ENCODE results near the gene DDHD1. TPM values are rescaled to one million over a fixed set of nuclear protein-coding genes. Genes with fewer than 3 reads are reported as not detected.

Gene DDHD1
- total RNA-seq, 1 experiment from 2014 or later: 14.0 TPM

GRCh38 chr14:53149668-53150316, 3.3 kb downstream of the DDHD1 start:
- intact Hi-C loops (cut with micrococcal nuclease; ENCODE audit: unreplicated experiment): no loop called here
- H3K9me3 Mint-ChIP-seq (ENCODE audit: low read depth, unreplicated experiment): no peaks in the 10 kb centered on the region
- no peak for TF ChIP-seq CTCF (IDR thresholded peaks at IDR 0.05; ENCODE audit: unreplicated experiment)
- H3K27me3 Mint-ChIP-seq (ENCODE audit: unreplicated experiment): no peaks in the 10 kb centered on the region
- CTCF ChIA-PET: no interaction called here
- H3K4me1 Mint-ChIP-seq (ENCODE audit: low read depth, unreplicated experiment): peaks cover 12% of the 10 kb centered on the region
- peaks cover 28% of the 10 kb centered on the region for H3K36me3 Mint-ChIP-seq (ENCODE audit: insufficient read depth, unreplicated experiment)
- H3K4me3 Mint-ChIP-seq (ENCODE audit: low read depth, unreplicated experiment): no peak overlapping the region
- no peak overlapping the region for H3K27ac Mint-ChIP-seq (ENCODE audit: unreplicated experiment)
- BruUV-seq (replicated peaks): no TSS peak
- DNase-seq: no peak

DNA sequence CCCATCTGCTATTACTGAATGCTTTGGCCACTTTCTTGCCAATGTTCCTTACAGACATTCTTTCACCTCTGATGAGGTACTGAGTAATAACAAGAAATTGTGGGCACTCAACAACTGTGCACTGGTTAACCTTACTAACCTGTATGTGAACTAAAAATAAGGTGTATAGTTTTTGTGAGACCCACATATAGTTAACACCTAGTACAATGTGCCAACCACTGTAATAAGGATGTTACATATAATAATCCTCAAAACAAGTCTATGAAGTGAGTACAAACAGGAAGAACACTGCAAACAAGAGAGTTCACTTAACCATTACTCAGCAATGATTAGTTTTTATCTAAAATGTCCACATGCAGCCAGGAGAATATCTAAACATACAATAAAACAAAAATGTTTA, 4.5 kb downstream of the DDHD1 start:
- Mint-ChIP-seq H3K27ac (ENCODE audit: unreplicated experiment) (no peak overlapping the region), H3K4me3 (ENCODE audit: low read depth, unreplicated experiment) (no peak overlapping the region), H3K4me1 (ENCODE audit: low read depth, unreplicated experiment) (peaks cover 12% of the 10 kb centered on the region), H3K36me3 (ENCODE audit: insufficient read depth, unreplicated experiment) (peaks cover 26% of the 10 kb centered on the region), H3K9me3 (ENCODE audit: low read depth, unreplicated experiment) (no peaks in the 10 kb centered on the region), H3K27me3 (ENCODE audit: unreplicated experiment) (no peaks in the 10 kb centered on the region)
- intact Hi-C loops (cut with micrococcal nuclease; ENCODE audit: unreplicated experiment): no loop called here
- CTCF ChIA-PET: no interaction called here
- DNase-seq: no peak
- no TSS peak for BruUV-seq (replicated peaks)
- no peak for TF ChIP-seq CTCF (IDR thresholded peaks at IDR 0.05; ENCODE audit: unreplicated experiment)

DNA sequence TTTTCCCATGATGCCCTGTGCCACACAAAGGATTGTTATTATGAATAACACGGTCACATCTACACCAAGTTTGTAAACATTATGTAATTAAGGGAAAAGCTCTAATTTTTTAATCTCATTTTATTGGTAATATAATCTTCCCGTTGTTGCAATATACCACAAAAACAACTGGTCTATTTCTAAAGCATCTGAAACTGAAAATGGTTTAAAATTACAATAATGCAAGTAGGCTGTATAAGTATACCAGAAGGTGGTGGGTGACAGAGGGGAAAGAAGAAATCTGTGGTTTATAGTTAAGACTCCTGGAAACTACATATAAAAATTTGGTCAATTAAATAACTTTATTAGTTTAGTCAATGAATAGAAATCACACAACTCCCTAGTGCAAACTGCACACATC, 5.2 kb downstream of the DDHD1 start:
- no TSS peak for BruUV-seq (replicated peaks)
- CTCF ChIA-PET: no interaction called here
- Mint-ChIP-seq H3K27ac (ENCODE audit: unreplicated experiment) (no peak overlapping the region), H3K4me3 (ENCODE audit: low read depth, unreplicated experiment) (no peak overlapping the region), H3K27me3 (ENCODE audit: unreplicated experiment) (no peaks in the 10 kb centered on the region), H3K9me3 (ENCODE audit: low read depth, unreplicated experiment) (no peaks in the 10 kb centered on the region), H3K4me1 (ENCODE audit: low read depth, unreplicated experiment) (peaks cover 12% of the 10 kb centered on the region), H3K36me3 (ENCODE audit: insufficient read depth, unreplicated experiment) (peaks cover 18% of the 10 kb centered on the region)
- no peak for DNase-seq
- intact Hi-C loops (cut with micrococcal nuclease; ENCODE audit: unreplicated experiment): no loop called here
- no peak for TF ChIP-seq CTCF (IDR thresholded peaks at IDR 0.05; ENCODE audit: unreplicated experiment)

DNA sequence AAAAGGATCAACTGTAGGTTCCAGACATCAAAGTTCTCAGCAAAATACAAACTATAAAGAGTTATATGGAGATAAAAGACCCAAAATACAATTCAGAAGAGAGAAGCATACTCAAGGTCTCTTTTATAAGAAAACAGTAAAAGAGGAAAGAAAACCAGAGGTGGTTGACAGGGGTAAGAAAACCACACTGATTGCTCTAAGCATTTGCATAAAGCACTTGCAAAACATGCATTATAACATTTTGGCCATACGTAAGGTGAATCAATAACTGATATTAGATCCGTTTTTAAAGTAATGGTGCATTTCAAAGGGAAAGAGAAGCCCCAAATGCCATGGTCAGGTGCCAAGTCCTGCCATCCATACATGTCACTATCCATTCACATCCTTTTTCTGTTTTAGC, 5.9 kb downstream of the DDHD1 start:
- no TSS peak for BruUV-seq (replicated peaks)
- no peak for DNase-seq
- intact Hi-C loops (cut with micrococcal nuclease; ENCODE audit: unreplicated experiment): no loop called here
- TF ChIP-seq CTCF (IDR thresholded peaks at IDR 0.05; ENCODE audit: unreplicated experiment): no peak
- CTCF ChIA-PET: no interaction called here
- no peak overlapping the region for H3K4me3 Mint-ChIP-seq (ENCODE audit: low read depth, unreplicated experiment)
- H3K4me1 Mint-ChIP-seq (ENCODE audit: low read depth, unreplicated experiment): peaks cover 12% of the 10 kb centered on the region
- no peaks in the 10 kb centered on the region for H3K27me3 Mint-ChIP-seq (ENCODE audit: unreplicated experiment)
- H3K9me3 Mint-ChIP-seq (ENCODE audit: low read depth, unreplicated experiment): peaks cover 3% of the 10 kb centered on the region
- peaks cover 11% of the 10 kb centered on the region for H3K36me3 Mint-ChIP-seq (ENCODE audit: insufficient read depth, unreplicated experiment)
- no peak overlapping the region for H3K27ac Mint-ChIP-seq (ENCODE audit: unreplicated experiment)
